WERI-Rb-1 (cell line): ENCODE measurements around the gene MEN1.

ENCODE experiments used
- DNase-seq: peaks from one replicate; pipeline ENCODE4 v3.0.0-alpha.2; 2020
- H3K27ac ChIP-seq: fragments of 250-450 bp; sonication (Bioruptor Pico); 2 replicates; pipeline ENCODE4 v1.5.1; 2020; ENCODE audit warnings: mild to moderate bottlenecking, moderate library complexity
- H3K27me3 ChIP-seq: fragments of 250-450 bp; sonication (Bioruptor Pico); 2 replicates; pipeline ENCODE4 v1.5.1; 2021; ENCODE audit warnings: mild to moderate bottlenecking, low read depth, moderate library complexity; ENCODE audit not compliant: insufficient read depth, severe bottlenecking
- H3K36me3 ChIP-seq: fragments of 250-450 bp; sonication (Bioruptor Pico); 2 replicates; pipeline ENCODE4 v1.5.1; 2020; ENCODE audit warnings: mild to moderate bottlenecking, moderate library complexity
- H3K4me3 ChIP-seq: 2 replicates; pipeline ENCODE4 v1.5.1; 2011; ENCODE audit warnings: low read depth, mild to moderate bottlenecking, control low read depth, low read length
- H3K9me3 ChIP-seq: fragments of 250-450 bp; sonication (Bioruptor Pico); 2 replicates; pipeline ENCODE4 v1.5.1; 2021; ENCODE audit warnings: mild to moderate bottlenecking, moderate library complexity; ENCODE audit not compliant: severe bottlenecking
- TF ChIP-seq, protein P1 (sequence below): IDR thresholded peaks from 2 replicates; pipeline ENCODE4 v1.5.1; 2011; ENCODE audit warnings: low read depth, mild to moderate bottlenecking, control low read depth, inconsistent platforms, low read length

The MEN1 gene

DNA sequence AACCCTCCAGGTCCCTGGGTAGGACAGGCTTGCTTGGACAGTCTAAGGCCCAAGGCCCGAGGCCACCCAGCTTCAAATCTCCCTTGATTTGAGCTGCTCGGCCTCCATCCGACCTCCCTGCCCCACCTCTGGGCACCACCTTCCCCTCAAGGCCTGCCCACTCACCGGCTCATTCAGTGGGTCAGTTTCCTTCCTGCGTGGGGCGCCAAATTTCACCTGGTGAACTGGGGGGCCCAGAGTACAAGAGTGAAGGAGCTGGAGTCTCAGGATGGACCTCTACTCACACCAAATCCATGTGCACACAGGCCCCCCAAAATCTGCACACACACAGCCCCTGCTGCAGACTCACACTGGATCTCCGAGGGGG is 11.1 kb downstream of the MEN1 start:
- DNase-seq: no peak
- Histone ChIP-seq H3K4me3 (no peak overlapping the region), H3K36me3 (peaks cover 34% of the 10 kb centered on the region), H3K27ac (no peak overlapping the region), H3K9me3 (no peaks in the 10 kb centered on the region), H3K27me3 (no peaks in the 10 kb centered on the region)
- TF ChIP-seq, protein P1, sequence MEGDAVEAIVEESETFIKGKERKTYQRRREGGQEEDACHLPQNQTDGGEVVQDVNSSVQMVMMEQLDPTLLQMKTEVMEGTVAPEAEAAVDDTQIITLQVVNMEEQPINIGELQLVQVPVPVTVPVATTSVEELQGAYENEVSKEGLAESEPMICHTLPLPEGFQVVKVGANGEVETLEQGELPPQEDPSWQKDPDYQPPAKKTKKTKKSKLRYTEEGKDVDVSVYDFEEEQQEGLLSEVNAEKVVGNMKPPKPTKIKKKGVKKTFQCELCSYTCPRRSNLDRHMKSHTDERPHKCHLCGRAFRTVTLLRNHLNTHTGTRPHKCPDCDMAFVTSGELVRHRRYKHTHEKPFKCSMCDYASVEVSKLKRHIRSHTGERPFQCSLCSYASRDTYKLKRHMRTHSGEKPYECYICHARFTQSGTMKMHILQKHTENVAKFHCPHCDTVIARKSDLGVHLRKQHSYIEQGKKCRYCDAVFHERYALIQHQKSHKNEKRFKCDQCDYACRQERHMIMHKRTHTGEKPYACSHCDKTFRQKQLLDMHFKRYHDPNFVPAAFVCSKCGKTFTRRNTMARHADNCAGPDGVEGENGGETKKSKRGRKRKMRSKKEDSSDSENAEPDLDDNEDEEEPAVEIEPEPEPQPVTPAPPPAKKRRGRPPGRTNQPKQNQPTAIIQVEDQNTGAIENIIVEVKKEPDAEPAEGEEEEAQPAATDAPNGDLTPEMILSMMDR: no peak

DNA sequence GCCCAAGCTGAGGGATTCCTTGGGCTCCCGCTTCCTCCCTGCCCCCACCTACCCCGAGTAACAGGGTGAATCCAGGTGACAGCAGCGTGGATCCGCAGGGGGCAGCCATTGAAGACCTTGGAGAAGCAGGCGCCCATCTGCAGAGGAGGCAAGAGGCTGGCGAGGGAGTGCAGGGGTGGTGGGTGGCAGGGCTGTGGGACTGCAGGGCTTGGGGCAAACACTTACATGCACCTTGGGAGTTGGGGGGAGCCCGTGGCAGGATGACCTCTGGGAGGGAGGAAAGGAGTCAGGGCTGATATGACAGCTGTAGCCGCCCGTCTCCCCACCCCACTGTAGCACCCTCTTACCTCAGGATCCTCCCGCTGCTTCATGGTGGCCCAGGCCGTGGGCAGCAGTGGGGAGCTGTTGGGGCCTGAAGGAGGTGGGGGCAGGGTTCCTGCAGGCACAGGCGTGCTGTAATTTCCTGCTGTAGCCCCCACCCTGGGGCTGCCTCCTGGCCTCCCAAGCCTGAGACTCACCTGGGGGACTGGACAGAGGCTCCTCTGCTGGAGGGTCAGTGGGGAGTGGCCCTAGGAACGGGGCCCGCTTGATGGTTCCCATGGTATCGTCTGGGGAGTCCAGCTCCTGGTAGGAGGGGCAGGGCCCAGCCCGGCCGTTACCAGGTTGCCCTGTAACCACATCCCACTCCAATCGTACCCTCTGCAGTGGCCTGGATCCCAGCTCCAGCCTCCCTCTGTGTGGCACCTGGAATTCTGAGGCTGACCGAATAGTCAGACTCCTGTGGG is 13.4 kb downstream of the MEN1 start:
- Histone ChIP-seq H3K4me3 (no peak overlapping the region), H3K27ac (no peak overlapping the region), H3K36me3 (peaks cover 29% of the 10 kb centered on the region), H3K27me3 (no peaks in the 10 kb centered on the region), H3K9me3 (no peaks in the 10 kb centered on the region)
- DNase-seq: no peak
- TF ChIP-seq, protein P1: no peak

DNA sequence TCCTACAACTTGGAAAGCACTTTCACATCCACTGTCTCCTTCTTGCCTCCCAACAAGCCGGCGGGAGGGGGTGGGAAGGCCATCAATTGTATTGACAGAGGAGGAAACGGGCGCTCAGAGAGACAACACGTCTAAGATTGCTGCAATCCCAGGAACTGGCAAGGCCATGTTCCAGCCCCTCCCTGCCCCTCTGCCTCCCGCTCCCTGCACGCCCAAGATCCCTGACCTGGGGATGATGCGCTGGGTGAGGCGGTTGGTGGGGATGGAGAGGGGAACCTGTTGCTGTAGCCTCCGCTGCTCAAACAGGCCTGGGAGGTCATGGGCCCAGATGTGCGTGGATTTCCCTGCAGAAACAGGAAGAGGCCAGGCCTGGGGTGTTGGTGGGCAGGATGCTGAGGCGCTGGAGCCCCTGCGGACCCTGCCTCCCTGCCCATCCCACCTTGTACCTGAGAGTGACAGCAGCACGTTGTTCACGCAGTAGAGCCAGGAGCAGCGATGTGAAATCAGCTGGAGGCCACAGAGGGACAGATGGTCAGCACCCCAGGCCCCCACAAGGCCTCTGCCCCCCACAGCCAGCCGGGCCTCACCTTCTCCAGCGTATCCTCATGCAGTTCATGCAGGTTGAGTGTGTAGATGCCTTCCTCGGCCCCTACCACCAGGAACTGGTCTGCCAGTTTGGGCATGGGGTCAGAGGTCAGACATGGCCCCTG is 14.1 kb downstream of the MEN1 start:
- DNase-seq: no peak
- H3K9me3 ChIP-seq: no peaks in the 10 kb centered on the region
- TF ChIP-seq, protein P1: no peak
- no peak overlapping the region for H3K4me3 ChIP-seq
- H3K27ac ChIP-seq: no peak overlapping the region
- H3K36me3 ChIP-seq: peaks cover 29% of the 10 kb centered on the region
- no peaks in the 10 kb centered on the region for H3K27me3 ChIP-seq

DNA sequence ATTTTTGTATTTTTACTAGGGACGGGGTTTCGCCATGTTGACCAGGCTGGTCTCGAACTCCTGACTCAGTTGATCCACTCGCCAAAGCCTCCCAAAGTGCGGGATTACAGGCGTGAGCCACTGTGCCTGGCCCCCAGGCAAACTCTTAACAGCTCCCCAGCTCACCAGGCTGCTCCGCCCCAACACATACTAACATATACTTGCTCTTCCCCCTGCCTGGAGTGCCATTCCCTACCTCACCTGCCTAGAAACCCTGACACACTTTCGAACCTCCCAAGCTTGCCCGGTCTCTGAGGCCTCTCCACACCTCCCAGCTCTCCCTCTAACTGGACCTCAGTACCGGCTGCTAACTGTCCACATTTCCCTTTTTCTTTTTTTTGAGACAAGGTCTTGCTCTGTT is 15.8 kb downstream of the MEN1 start:
- Histone ChIP-seq H3K27ac (no peak overlapping the region), H3K27me3 (no peaks in the 10 kb centered on the region), H3K36me3 (peaks cover 20% of the 10 kb centered on the region), H3K4me3 (no peak overlapping the region), H3K9me3 (no peaks in the 10 kb centered on the region)
- TF ChIP-seq, protein P1: no peak
- DNase-seq: no peak

DNA sequence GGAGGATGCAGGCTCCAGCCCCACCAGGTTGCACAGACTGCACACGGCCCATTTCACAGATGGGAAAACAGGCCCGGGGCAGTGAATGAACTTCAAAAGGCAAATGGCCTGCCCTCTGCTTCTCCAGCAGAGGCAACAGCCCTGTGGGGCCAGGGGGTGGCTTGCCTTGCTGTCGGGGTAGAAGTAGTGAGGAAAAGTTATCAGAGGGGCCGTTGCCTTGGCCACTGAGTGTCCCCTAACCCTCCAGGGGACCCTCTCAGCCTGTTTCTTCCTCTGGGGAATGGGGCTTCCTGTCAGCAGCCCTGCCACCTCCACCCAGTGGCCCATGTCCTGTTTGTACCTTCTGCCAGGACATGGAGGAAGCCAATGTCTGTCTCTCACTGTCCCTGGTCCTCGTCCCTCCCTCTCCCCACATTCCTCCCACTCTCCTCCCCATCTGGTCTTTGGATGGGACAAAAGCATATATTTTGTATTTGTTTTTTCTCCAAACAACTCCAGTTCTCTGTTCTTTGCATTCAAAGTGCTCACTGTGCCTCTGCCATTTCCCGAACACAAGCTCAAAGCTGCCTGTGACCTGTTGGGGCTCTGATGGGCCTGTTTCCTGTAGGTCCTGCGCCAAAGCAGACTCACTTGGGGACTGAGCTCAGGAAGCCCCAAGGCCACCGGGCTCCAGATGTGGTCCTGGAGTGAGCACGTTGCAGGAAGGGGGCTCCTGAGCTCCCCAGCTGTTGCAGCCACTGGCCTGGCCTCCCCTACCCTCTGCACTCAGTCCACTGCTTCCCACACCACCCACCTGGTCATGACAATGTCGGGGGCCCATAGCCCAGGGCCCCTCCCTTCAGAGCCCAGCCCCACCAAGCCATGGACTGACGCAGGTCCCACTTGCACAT is 16.8 kb downstream of the MEN1 start:
- TF ChIP-seq, protein P1: no peak
- no peaks in the 10 kb centered on the region for H3K27me3 ChIP-seq
- DNase-seq: no peak
- H3K9me3 ChIP-seq: no peaks in the 10 kb centered on the region
- H3K27ac ChIP-seq: no peak overlapping the region
- H3K4me3 ChIP-seq: no peak overlapping the region
- H3K36me3 ChIP-seq: peaks cover 15% of the 10 kb centered on the region
